Colon (tissue), 2 donors: Measurements from ENCODE around the gene RPTOR.
"Not testable (repeated sequence)": the region's sequence is repeated elsewhere in the genome, so short reads cannot be mapped to it uniquely, and the experiment has no call there.

Source experiments
- FAIRE-seq: peaks from 2 replicates; lab custom pipeline; 2012; peaks lifted over from hg19 to GRCh38; lab: Jason Lieb, UNC
- donor health status: control.
- donor health status: control.

The RPTOR gene

DNA sequence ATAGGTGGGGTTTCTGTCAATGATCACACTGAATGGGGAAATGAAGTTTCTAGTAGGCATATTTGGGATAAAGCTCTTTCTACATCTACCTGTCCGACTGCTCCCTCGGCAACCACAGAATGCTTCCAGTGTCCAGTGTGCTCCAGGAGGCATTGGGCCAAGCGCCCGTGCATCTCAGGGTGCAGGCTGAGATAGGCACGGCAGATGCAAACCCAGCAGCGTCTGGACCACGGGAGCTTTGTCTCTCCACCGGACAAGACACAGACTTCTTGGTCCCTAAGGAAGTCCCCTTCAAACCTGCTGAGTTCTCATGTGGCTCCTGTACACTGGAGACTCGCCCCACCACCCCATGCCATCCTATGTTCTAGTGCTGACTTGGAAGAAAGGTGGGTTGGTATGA is 202.8 kb downstream of the RPTOR start:
- FAIRE-seq, result no peak

DNA sequence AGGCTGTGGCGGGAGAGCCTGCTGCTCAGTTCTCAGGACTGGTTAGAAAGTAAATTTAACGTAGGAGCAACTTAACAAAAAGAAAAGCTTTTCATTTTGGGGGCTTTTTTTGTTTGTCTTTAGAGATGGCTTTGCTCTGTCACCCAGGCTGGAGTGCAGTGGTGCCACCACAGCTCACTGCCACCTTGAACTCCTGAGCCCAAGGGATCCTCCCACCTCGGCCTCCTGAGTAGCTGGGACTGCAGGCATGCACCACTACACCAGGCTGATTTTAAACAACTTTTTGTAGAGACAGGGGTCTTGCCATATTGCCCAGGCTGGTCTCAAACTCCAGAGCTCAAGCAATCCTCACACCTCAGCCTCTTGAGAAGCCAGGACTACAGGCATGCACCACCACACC is 205.0 kb downstream of the RPTOR start:
- no peak for FAIRE-seq

- FAIRE-seq, result no peak
These were observed 205.6 kb downstream of the RPTOR start for GRCh38 chr17:80750263-80750662.

GRCh38 chr17:80751070-80751945 is 206.7 kb downstream of the RPTOR start:
- FAIRE-seq, result no peak

- no peak for FAIRE-seq
These were observed 207.4 kb downstream of the RPTOR start for GRCh38 chr17:80751946-80752581.

DNA sequence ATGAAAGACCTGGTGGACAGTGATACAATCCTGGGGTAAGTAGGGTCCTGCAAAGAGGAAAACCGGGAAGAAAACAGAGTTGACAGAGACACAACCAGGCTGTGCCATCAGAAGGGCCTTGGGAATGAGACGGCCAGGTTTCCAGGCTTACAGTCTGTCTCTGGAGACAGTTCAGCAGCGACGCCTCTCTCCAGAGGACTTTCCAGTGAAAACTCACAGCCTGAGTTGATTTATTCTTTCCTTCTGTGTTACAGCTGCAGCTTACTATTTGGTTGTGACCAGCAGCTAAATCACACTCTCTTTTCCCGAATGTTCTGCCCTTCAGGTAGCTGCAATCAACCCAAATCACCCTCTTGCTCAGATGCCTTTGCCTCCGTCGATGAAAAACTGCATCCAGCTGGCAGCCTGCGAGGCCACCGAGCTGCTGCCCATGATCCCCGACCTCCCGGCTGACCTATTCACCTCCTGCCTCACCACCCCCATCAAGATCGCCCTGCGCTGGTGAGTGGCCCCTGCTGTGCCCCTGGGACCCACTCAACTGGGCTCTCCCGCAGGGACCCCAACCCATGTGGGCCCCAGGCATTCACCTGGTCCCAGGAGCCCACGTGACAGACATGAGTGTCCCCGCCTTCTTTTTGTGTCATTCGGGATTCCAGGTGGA is 209.2 kb downstream of the RPTOR start:
- FAIRE-seq, result no peak

DNA sequence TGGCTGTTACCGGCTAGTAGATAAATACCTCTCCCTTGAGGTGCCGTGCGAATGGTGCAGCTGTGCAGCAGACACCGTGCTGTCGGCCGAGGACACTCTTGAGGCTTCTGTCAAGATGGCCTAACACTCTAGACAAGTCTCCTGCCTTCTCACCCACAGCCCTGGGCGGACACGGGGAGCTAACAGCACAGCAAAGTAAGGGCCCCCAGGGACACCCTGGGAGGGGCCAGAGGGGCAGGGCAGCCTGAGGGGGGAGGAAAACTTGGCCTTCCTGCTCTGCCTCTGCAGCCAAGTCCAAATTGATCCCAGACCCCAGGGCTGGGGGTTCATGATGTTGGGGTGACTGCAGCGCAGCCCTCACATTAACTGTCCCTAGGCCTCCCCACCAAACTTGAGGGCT is 210.2 kb downstream of the RPTOR start:
- no peak for FAIRE-seq

- FAIRE-seq, result no peak
These were observed 211.2 kb downstream of the RPTOR start for GRCh38 chr17:80755650-80756405.

DNA sequence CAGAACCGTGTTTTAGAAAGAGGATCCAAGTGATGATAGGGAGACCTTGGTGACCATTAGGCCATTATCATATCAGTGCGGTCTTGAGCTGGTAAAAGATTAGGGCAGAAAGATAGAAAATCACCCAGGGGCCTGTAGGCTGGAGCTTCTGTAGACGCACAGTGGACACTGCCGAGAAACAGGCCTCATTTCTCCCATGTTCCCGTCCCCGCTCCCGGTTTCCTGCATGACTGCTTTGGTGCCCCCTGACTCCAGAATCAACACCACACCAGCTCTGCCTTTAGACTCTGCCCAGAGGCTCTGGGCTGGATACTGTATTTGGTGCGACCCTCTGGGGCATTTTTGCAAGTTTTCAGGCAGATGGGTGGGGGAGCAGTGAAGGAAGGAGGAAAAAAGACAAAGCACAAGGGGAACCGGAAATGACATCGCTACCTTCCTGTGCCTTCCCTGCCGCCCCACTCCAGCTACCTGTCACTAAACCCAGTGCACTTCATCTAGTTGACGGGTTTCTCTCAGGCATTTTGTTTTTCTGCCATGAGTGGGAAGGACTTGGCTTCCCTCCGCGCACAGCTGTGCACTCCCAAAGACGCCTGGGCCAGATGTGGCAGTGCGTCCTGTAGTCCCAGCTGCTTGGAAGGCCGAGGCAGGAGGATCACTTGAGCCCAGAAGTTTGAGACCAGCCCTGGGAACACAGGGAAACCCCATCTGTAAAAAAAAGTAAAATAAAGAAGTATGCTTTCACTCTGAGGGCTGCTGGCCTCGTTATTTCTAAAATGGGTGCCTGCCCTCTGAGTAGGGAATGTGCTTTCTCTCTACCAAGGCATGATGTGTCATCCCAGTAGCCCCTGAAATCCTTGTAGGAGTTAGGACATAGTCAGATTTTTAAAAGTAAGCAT is 214.1 kb downstream of the RPTOR start:
- no peak for FAIRE-seq

DNA sequence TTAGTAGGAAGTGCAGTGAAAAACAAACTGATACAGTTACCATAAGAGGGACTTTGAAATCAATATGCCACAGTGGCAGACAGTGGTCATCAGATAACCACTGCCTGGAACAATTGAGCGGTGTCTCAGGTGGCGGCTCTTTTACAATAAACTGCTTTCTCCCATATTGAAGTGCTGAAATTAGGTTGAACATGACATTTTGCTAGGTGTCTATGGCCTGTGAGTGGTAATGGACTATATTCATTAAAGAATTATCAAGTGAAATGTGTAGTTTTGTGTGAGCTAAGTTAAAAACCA is 214.7 kb downstream of the RPTOR start:
- no peak for FAIRE-seq

DNA sequence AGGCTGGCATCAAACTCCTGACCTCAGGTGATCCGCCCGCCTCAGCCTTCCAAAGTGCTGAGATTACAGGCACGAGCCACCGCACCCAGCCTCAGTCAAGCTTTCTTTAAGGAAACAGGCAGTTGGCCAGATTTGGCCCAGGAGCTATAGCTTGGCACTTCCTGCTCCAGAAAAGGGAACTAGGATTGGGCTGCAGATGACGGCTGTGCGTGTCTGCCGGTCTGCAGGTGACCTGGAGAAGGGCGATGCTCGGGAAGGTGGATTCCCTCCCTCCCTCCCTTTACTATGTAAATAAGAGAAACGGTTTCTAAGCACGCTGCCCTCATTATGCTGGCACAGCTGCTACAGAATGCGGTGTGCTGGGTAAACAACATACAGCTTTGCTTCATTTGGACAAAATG is 215.9 kb downstream of the RPTOR start:
- no peak for FAIRE-seq

DNA sequence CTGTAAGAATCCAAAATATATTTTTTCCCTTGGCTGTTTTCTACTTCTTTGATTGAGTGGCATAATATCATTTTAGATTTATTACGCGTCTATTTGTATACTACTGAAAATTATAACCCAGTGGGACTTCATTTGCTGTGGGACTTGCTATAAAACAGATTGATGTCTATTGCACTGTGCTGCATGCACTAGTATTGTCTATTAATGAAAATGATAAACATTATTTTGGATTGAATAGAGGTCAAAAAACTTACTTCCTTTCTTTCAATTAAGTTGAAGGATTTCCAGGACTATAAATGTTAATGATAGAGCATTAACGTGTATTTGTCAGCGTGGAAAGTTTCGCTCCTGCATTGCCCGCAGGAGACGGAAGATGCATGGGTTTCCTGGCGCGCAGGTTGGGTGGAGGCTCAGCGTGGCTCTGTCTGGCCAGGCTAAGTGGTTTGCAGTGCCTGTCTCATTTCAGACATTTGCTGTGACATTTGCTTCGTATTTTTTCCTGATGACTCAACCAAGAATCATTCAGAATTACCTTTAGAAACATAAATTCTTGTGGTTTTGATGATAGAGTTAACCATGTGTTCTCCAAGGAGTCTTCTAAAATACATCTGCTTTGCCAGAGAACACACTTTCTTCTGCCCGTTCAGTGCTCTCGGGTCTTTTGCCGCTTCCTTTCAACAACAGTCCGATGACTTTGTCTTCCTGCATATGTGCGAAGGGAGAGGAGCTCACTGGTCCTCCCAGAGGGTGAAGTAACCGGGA is 216.7 kb downstream of the RPTOR start:
- FAIRE-seq, result no peak

DNA sequence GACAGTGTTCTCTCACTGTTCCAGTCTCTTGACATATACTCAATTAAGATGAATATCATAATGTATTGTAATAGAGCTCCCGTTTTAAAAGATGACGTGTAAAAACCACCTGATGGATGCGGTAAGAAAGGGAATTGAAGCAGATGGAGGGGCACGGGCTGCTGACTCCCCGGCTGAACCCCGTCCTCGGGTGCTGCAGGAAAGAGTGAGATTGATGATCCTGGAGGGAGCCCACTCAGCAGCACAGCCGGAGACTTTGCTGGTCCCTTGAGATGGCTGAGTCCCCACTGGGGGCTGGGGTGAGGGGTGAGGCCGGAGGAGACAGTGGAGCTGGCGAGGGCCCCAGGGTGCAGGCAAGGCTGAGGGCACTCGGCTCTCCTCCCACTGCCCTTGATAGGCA is 217.4 kb downstream of the RPTOR start:
- FAIRE-seq, result no peak

- FAIRE-seq, result no peak
These were observed 218.7 kb downstream of the RPTOR start for GRCh38 chr17:80763293-80763867.

- not testable (repeated sequence) for FAIRE-seq
These were observed 220.0 kb downstream of the RPTOR start for GRCh38 chr17:80764627-80765145.

DNA sequence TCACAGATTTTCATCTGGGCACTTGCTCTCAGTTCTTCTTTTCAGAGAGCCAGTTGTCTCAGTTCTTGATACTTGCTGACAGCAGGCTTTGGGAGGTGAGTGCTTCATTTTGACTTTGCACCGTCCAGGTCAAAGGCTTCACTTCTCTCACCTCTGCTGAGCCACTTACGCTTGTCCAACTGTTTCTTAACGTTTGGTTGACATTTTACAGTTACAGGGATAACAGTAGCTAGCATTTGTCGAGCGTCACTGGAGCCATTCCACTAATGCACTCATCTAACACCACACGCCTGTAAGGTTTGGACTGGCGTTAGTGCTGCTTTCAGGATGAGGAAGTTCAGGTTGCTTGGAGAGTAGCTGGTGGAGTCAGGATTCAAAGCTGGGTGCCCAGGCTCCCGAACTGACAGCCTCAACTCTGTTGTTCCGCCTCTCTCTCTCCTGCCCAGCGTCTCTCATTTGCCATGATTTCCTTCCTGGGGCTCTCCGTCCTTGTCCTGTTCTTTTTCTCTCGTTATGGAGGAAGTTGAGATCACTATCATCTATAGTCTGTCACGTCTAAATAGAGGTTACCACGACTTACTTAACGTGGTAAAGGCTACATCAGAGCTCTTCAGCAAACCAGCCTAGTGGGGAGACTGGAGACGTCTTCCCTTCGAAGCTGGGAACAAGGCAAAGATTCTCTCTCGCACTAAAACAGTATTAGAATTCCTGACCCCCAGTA is 220.8 kb downstream of the RPTOR start:
- no peak for FAIRE-seq

DNA sequence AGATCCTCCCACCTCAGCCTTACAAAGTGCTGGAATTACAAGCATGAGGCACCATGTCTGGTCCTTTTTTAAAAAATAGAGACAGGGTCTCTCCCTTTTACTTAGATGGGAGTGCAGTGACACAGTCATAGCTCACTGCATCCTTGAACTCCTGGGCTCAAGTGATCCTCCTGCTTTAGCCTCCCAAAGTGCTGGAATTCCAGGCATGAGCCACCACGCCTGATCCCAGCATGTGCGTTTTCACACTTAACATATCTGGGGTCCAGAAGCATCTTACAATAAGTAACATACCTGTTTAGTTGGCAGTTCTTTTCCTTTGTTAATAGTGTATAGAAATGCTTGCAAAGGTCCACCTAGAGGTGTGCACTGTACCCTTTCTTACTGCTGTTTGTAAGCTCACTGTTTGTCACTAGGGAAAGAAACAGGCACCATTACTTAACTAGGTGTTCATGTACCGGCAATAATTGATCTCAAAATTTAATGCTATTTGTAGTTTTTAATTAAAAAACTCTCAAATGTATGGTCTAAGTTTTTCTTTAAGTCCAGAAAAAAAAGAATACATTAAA is 221.7 kb downstream of the RPTOR start:
- FAIRE-seq, result no peak

DNA sequence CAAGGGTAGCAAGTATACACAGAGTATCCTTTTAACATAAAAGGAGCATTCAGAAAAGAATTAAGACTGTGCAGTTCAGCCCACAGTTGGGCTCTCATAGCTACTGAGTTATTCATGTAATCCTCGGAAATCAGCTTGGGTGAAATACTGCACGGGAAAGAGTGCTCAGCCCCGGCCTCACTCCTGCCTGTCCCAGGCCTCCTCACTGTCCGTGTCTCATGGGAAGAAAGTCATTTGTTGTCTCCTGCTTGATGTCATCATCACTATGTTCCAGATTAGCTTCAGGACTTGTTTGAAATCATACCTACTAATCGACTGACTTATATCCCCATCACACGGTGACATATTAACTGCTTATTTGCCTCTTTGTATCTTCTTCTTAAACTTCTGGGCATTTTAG is 223.8 kb downstream of the RPTOR start:
- no peak for FAIRE-seq

DNA sequence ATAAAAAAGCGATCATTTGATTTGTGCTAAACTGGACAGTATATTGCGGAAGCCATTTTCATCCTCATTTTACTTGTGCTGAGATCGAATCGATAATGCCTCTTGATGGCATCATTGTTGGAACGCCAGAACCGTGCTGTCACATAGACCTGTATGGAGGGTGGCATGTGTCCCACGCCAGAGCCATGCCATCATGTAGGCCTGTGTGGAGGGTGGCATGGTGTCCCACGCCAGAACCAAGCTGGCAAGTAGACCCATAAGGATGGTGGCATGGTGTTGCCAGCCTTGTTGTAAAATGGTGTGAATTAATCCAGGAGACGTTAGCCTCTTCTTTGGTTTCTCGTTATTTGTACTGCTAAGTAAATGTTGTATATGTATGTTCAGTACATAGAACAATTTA is 224.3 kb downstream of the RPTOR start:
- FAIRE-seq, result no peak
